Upper lobe of left lung (tissue), 6 donors: Measurements from ENCODE around the gene PHOX2B. TPM values are rescaled to one million over a fixed set of nuclear protein-coding genes. Genes with fewer than 3 reads are reported as not detected.

Experiments
- ATAC-seq, 2 donors: fragments of 200-7000 bp; cut with Tn5 transposase; one replicate each; pipeline ENCODE4 v1.9.1; 2022; ENCODE audit warnings: mild to moderate bottlenecking in 2 of 2, moderate library complexity in 2 of 2; ENCODE audit not compliant: low FRiP score in 2 of 2
- DNase-seq, 2 donors: peaks; one replicate each; pipeline ENCODE4 v3.0.0-alpha.2; 2019 to 2020
- H3K27ac ChIP-seq, 4 donors: fragments of 200-600 bp; sonication (generic); one replicate each; pipeline ENCODE4 v1.5.1; 2016 to 2019
- H3K27me3 ChIP-seq, 4 donors: fragments of 200-600 bp; sonication (generic); one replicate each; pipeline ENCODE4 v1.5.1; 2017 to 2019
- H3K36me3 ChIP-seq, 4 donors: fragments of 200-600 bp; sonication (generic); one replicate each; pipeline ENCODE4 v1.5.1; 2016 to 2019
- H3K4me1 ChIP-seq, 4 donors: fragments of 200-600 bp; sonication (generic); one replicate each; pipeline ENCODE4 v1.5.1; 2018 to 2019
- H3K4me3 ChIP-seq, 4 donors: fragments of 200-600 bp; sonication (generic); one replicate each; pipeline ENCODE4 v1.5.1; 2017 to 2019; ENCODE audit warnings: mild to moderate bottlenecking in 2 of 4, moderate library complexity in 1 of 4
- H3K9me3 ChIP-seq, 4 donors: fragments of 200-600 bp; sonication (generic); one replicate each; pipeline ENCODE4 v1.5.1; 2018 to 2019
- EP300 ChIP-seq, 4 donors: sonication (generic); formaldehyde crosslinking; IDR thresholded peaks; one replicate each; pipeline ENCODE4 v1.5.1; 2017; ENCODE audit warnings: antibody characterized with exemption in 4 of 4, control low read depth in 2 of 4
- POLR2A ChIP-seq, 4 donors: fragments of 450-650 bp; IDR thresholded peaks; one replicate each; pipeline ENCODE4 v1.5.1; 2016 to 2017; ENCODE audit warnings: antibody characterized with exemption in 4 of 4, mild to moderate bottlenecking in 2 of 4
- POLR2AphosphoS5 ChIP-seq, 2 donors: sonication (generic); formaldehyde crosslinking; IDR thresholded peaks; one replicate each; pipeline ENCODE4 v1.5.1; 2017; ENCODE audit warnings: antibody characterized with exemption in 2 of 2
- WGBS, 2 donors: methylation state at CpG; one replicate each; pipeline ENCODE4 v1.1.5; 2017 to 2018; 5-methylcytosine and 5-hydroxymethylcytosine counted together
- small RNA-seq, 4 donors: library from RNA; depleted of rRNA; stranded (forward); fragments of <200 nt; gene quantifications; one replicate each; pipeline ENCODE3, GENCODE V24; 2016
- total RNA-seq, 6 donors: library from RNA; depleted of rRNA in 4 of 6; stranded (reverse); fragments of >200 nt in 4 of 6; gene quantifications; one replicate each; pipeline versions ENCODE4 v1.1.0 to v1.2.1, GENCODE V29; 2016 to 2021
- TF ChIP-seq, protein P1 (sequence below), 6 experiments: fragments of 450-650 bp in 4 of 6; fragments of 200-600 bp in 2 of 6; sonication (generic) in 2 of 6; IDR thresholded peaks; one replicate each; pipeline ENCODE4 v1.5.1; 2016 to 2019; ENCODE audit warnings: antibody characterized with exemption in 6 of 6
- donor health status: DM: no; HTN: no; CAD: no; lungs with moderate emphysema.
- donor health status: DM: no; HTN: yes; CAD: no; lungs with severe emphysema.

Gene PHOX2B
- total RNA-seq, 6 donors from 2014 or later: not detected

GRCh38 chr4:41701983-41702382 is 46.5 kb downstream of the PHOX2B start:
- Histone ChIP-seq H3K36me3 (peaks cover 0 to 21% (median 0%) of the 10 kb centered on the region in 4 donors), H3K27ac (no peak overlapping the region), H3K4me3 (no peak overlapping the region), H3K4me1 (no peaks in the 10 kb centered on the region), H3K27me3 (no peaks in the 10 kb centered on the region), H3K9me3 (no peaks in the 10 kb centered on the region)
- TF ChIP-seq, protein P1, sequence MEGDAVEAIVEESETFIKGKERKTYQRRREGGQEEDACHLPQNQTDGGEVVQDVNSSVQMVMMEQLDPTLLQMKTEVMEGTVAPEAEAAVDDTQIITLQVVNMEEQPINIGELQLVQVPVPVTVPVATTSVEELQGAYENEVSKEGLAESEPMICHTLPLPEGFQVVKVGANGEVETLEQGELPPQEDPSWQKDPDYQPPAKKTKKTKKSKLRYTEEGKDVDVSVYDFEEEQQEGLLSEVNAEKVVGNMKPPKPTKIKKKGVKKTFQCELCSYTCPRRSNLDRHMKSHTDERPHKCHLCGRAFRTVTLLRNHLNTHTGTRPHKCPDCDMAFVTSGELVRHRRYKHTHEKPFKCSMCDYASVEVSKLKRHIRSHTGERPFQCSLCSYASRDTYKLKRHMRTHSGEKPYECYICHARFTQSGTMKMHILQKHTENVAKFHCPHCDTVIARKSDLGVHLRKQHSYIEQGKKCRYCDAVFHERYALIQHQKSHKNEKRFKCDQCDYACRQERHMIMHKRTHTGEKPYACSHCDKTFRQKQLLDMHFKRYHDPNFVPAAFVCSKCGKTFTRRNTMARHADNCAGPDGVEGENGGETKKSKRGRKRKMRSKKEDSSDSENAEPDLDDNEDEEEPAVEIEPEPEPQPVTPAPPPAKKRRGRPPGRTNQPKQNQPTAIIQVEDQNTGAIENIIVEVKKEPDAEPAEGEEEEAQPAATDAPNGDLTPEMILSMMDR (IDR thresholded peaks at IDR 0.05): no peak
- no peak for DNase-seq
- ATAC-seq: no peak
- WGBS, 2 donors: 73 to 79% methylated on average over 3 of the region's 3 CpGs

DNA sequence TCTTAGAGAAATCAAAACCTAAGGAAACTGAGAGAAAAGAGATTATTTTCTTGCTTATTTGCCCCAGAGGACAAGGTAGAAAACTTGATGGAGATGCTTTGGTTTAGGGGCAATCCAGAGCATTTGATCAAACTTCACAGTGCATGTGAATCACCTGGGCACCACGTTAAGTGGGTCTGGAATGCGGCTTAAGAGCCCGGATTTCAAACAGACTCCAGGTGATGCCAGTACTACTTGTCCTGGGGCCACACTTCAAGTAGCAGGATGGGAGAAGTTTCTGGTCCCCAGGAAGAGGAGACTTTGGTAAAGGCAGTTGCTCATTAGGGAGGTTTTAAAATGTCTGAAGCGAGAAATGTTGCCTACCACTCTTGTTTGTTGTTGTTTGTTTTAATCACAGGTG is 51.8 kb downstream of the PHOX2B start:
- peak in 1 of 2 donors; percentile 27 for ATAC-seq
- Histone ChIP-seq H3K9me3 (no peaks in the 10 kb centered on the region), H3K27me3 (no peaks in the 10 kb centered on the region), H3K4me3 (no peak overlapping the region), H3K4me1 (no peaks in the 10 kb centered on the region), H3K36me3 (peaks cover 0 to 50% (median 3%) of the 10 kb centered on the region in 4 donors), H3K27ac (no peak overlapping the region)
- DNase-seq: peak in 1 of 2 donors; percentile 53
- TF ChIP-seq EP300 (IDR thresholded peaks at IDR 0.05) (no peak), POLR2AphosphoS5 (IDR thresholded peaks at IDR 0.05) (no peak), POLR2A (IDR thresholded peaks at IDR 0.05) (no peak)
- TF ChIP-seq, protein P1 (IDR thresholded peaks at IDR 0.05): no peak
- WGBS, 2 donors: 62 to 72% methylated on average over 4 of the region's 4 CpGs

- no peaks in the 10 kb centered on the region for H3K9me3 ChIP-seq
- H3K4me3 ChIP-seq: no peak overlapping the region
- 87% methylated on average over 3 of the region's 3 CpGs for WGBS, 2 donors
- ATAC-seq: no peak
- H3K27ac ChIP-seq: no peak overlapping the region
- no peak for DNase-seq
- H3K4me1 ChIP-seq: no peaks in the 10 kb centered on the region
- TF ChIP-seq EP300 (IDR thresholded peaks at IDR 0.05) (no peak), POLR2AphosphoS5 (IDR thresholded peaks at IDR 0.05) (no peak), POLR2A (IDR thresholded peaks at IDR 0.05) (no peak)
- TF ChIP-seq, protein P1 (IDR thresholded peaks at IDR 0.05): no peak
- no peaks in the 10 kb centered on the region for H3K27me3 ChIP-seq
- peaks cover 0 to 56% (median 6%) of the 10 kb centered on the region in 4 donors for H3K36me3 ChIP-seq
Measured at GRCh38 chr4:41696131-41696530, 52.4 kb downstream of the PHOX2B start.

Small RNA genes within 50 kb of the gene (small RNA-seq; reads per million reads assigned to genes)
- gene RNU1-49P: 0 reads per million in 4 donors

Other genes starting within 250 kb of the PHOX2B start
- 100 to 1,000 TPM; 231 to 598 (median 331) TPM for gene LIMCH1, start 210.6 kb downstream of the PHOX2B start, total RNA-seq
- gene TMEM33, start 186.7 kb upstream of the PHOX2B start, total RNA-seq: 10 to 100 TPM; 14.7 to 68.9 (median 46.9) TPM
- gene DCAF4L1, start 233.0 kb upstream of the PHOX2B start, total RNA-seq: 1 to 10 TPM in 1 of 6 donors, under 1 TPM in 5; under 0.01 to 1.4 (median 0.29) TPM
- 10 to 100 TPM; 21.6 to 66.9 (median 45.1) TPM for gene SLC30A9, start 241.8 kb upstream of the PHOX2B start, total RNA-seq